HepG2 (cell line): Measurements from ENCODE around the gene PRDX3. TPM values are rescaled to one million over a fixed set of nuclear protein-coding genes. Genes with fewer than 3 reads are reported as not detected.

Experiments
- ATAC-seq: fragments of 200-7000 bp; cut with Tn5 transposase; 3 replicates; pipeline ENCODE4 v1.9.1; 2020; ENCODE audit warnings: mild to moderate bottlenecking, moderate library complexity
- BruUV-seq: library from RNA; stranded (reverse); fragments of 400-500 nt; replicated peaks from 2 replicates; lab custom pipeline; 2021; lab: Mats Ljungman, UMichigan
- CTCF ChIA-PET: fragments of 300-600 bp; formaldehyde crosslinking; extraction: SDS; loops from one replicate; lab custom pipeline; 2021; ENCODE audit warnings: low total read pairs, inconsistent platforms, low intra/inter-chr PET ratio; lab: Yijun Ruan, JAX
- POLR2A ChIA-PET: fragments of 350-600 bp; sonication (Branson Sonifier 250); formaldehyde crosslinking; loops from one replicate; lab custom pipeline; 2020; ENCODE audit warnings: antibody characterized with exemption, inconsistent platforms; lab: Yijun Ruan, JAX
- DNase-seq: peaks from one replicate; pipeline ENCODE4 v3.0.0-alpha.2; 2015; ENCODE audit warnings: low spot score
- FAIRE-seq: peaks from 3 replicates; lab custom pipeline; 2011; peaks lifted over from hg19 to GRCh38; lab: Jason Lieb, UNC
- H2AFZ ChIP-seq: one replicate; pipeline ENCODE4 v1.6.1; 2011; ENCODE audit warnings: low read length, inconsistent platforms
- H3K27ac ChIP-seq: fragments of 300-600 bp; 3 replicates; pipeline ENCODE4 v1.8.0; 2011; ENCODE audit warnings: mixed run types, mild to moderate bottlenecking, mixed read lengths, low read length, inconsistent platforms; ENCODE audit not compliant: insufficient read depth; ENCODE audit errors: extremely low read length
- H3K27me3 ChIP-seq, 2 experiments: fragments of 200-600 bp in 1 of 2; 2 replicates in 1 of 2; 3 replicates in 1 of 2; pipeline versions ENCODE4 v1.6.0 to v1.8.0; 2011; ENCODE audit warnings: low read length in 2 of 2, mild to moderate bottlenecking in 2 of 2, moderate library complexity in 2 of 2, inconsistent platforms in 1 of 2; ENCODE audit not compliant: insufficient read depth in 2 of 2, control insufficient read depth in 1 of 2
- H3K36me3 ChIP-seq, 2 experiments: fragments of 200-600 bp in 1 of 2; replicated peaks in 1 of 2; 2 replicates in 1 of 2; 3 replicates in 1 of 2; pipeline versions ENCODE4 v1.5.1 to v1.8.0; 2011; ENCODE audit warnings: low read length in 2 of 2, inconsistent platforms in 1 of 2; ENCODE audit not compliant: insufficient read depth in 2 of 2, control insufficient read depth in 1 of 2
- H3K4me1 ChIP-seq: 2 replicates; pipeline ENCODE4 v1.5.1; 2012; ENCODE audit warnings: low read length, inconsistent platforms; ENCODE audit not compliant: insufficient read depth
- H3K4me2 ChIP-seq: 2 replicates; pipeline ENCODE4 v1.6.0; 2011; ENCODE audit warnings: low read depth, low read length, inconsistent platforms
- H3K4me3 ChIP-seq, 3 experiments: fragments of 200-600 bp in 1 of 3; sonication (generic), shearing (Covaris generic) in 1 of 3; replicated peaks in 1 of 3; 2 replicates each; pipeline ENCODE4 v1.5.1; 2011 to 2016; ENCODE audit warnings: low read length in 3 of 3, inconsistent platforms in 2 of 3, low read depth in 2 of 3, mild to moderate bottlenecking in 2 of 3, control low read depth in 1 of 3, mixed read lengths in 1 of 3; ENCODE audit not compliant: insufficient read depth in 1 of 3
- H3K79me2 ChIP-seq: one replicate; pipeline ENCODE4 v1.6.1; 2011; ENCODE audit warnings: low read length, inconsistent platforms; ENCODE audit not compliant: insufficient read depth
- H3K9ac ChIP-seq: 2 replicates; pipeline ENCODE4 v1.6.0; 2011; ENCODE audit warnings: mild to moderate bottlenecking, low read depth, low read length, inconsistent platforms; ENCODE audit not compliant: insufficient read depth
- H3K9me3 ChIP-seq: 2 replicates; pipeline ENCODE4 v1.5.1; 2012; ENCODE audit warnings: mild to moderate bottlenecking, low read length
- H4K20me1 ChIP-seq: 2 replicates; pipeline ENCODE4 v1.6.0; 2011; ENCODE audit warnings: inconsistent platforms, mild to moderate bottlenecking, low read length, moderate library complexity; ENCODE audit not compliant: insufficient read depth
- ETV6 ChIP-seq: sonication (generic); formaldehyde crosslinking; conservative IDR thresholded peaks from 2 replicates; pipeline ENCODE4 v1.4.0; 2020; ENCODE audit warnings: missing genetic modification reagents
- HOXA3 ChIP-seq: sonication (generic); formaldehyde crosslinking; IDR thresholded peaks from 2 replicates; pipeline ENCODE4 v1.5.0; 2020; ENCODE audit warnings: missing genetic modification reagents
- MATR3 ChIP-seq: sonication (generic); formaldehyde crosslinking; IDR thresholded peaks from 2 replicates; pipeline ENCODE4 v1.4.0; 2020; ENCODE audit warnings: missing genetic modification reagents
- SP1 ChIP-seq, 2 experiments: fragments of 450-650 bp in 1 of 2; sonication (generic) in 1 of 2; formaldehyde crosslinking in 1 of 2; IDR thresholded peaks; 2 replicates each; pipeline versions ENCODE4 v1.4.0 to v1.6.1; 2016 to 2020; ENCODE audit warnings: missing genetic modification reagents in 1 of 2
- ZNF660 ChIP-seq: sonication (generic); formaldehyde crosslinking; IDR thresholded peaks from 2 replicates; pipeline ENCODE4 v1.5.1; 2020; ENCODE audit warnings: mild to moderate bottlenecking, low read depth, missing genetic modification reagents, borderline replicate concordance
- WGBS: methylation state at CpG from one replicate; pipeline ENCODE4 v1.1.6; 2017; ENCODE audit warnings: low lambda C conversion rate; 5-methylcytosine and 5-hydroxymethylcytosine counted together
- in situ Hi-C: cut with HindIII; loops from 2 replicates; pipeline ENCODE4 v1.10.0; 2017; ENCODE audit warnings: low pct_unique_long_range_greater_than_20kb; ENCODE audit not compliant: extremely low pct_ligation_motif_present
- intact Hi-C: fragments of 100-400 bp; cut with micrococcal nuclease; formaldehyde crosslinking; loops from one replicate; pipeline ENCODE4 v1.10.0; 2022; ENCODE audit not compliant: unreplicated experiment
- polyA plus RNA-seq, 8 experiments: library from polyadenylated mRNA; depleted of rRNA in 3 of 8; stranded (reverse) in 7 of 8; unstranded in 1 of 8; fragments of >200 nt; fragmentation: Illumina TruSeq in 4 of 8; extraction: Trizol in 4 of 8; gene quantifications; 2 replicates each; pipeline versions ENCODE4 v1.2.1 to v1.2.3, GENCODE V29; 2011 to 2016; ENCODE audit warnings: low read depth in 4 of 8, missing spikeins in 1 of 8, mixed read lengths in 1 of 8; ENCODE audit not compliant: insufficient read depth in 1 of 8
- total RNA-seq, 5 experiments: library from RNA; depleted of rRNA; stranded (reverse); fragments of >200 nt; fragmentation: Illumina TruSeq; extraction: Trizol; gene quantifications; 2 replicates each; pipeline ENCODE4 v1.2.3, GENCODE V29; 2016; ENCODE audit warnings: low read depth in 1 of 5
- TF ChIP-seq, protein P1 (sequence below): sonication (generic); formaldehyde crosslinking; IDR thresholded peaks from 2 replicates; pipeline ENCODE4 v1.5.0; 2020; ENCODE audit warnings: mild to moderate bottlenecking, missing genetic modification reagents
- TF ChIP-seq, protein P2 (sequence below): sonication (generic); formaldehyde crosslinking; IDR thresholded peaks from 2 replicates; pipeline ENCODE4 v1.4.0; 2020; ENCODE audit warnings: missing genetic modification reagents
- TF ChIP-seq, protein P3 (sequence below), 2 experiments: sonication (generic) in 1 of 2; formaldehyde crosslinking in 1 of 2; IDR thresholded peaks; 2 replicates each; pipeline versions ENCODE4 v1.4.0 to v1.6.1; 2018 to 2020; ENCODE audit warnings: missing genetic modification reagents in 2 of 2, borderline replicate concordance in 1 of 2, low read depth in 1 of 2, mild to moderate bottlenecking in 1 of 2, missing biosample characterization in 1 of 2

PRDX3 gene
- total and polyA plus RNA-seq, 2 of the 13 experiments (the other 11 are each of a cell fraction or from before 2014, with no cell fraction given), result 407 to 565 TPM

DNA sequence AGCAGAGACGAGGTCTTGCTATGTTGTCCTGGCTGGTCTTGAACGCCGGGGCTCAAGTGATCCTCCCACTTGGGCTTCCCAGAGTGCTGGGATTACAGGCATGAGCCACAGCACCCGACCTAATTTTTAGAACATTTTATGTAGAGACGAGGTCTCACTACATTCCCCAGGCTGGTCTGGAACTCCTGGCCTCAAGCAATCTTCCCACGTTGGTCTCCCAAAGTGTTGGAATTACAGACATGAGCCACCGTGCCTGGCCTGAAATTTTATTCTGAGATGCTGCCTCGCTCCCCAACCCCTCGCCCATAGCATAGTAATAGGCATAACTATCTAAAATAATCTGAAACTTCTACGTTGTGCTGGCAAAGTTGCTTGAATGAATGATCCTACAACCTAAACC, 35.0 kb downstream of the PRDX3 start:
- BruUV-seq, result no TSS peak
- no peaks in the 10 kb centered on the region for H3K27me3 ChIP-seq
- no peak for ATAC-seq
- TF ChIP-seq ZNF660 (CRISPR knock-in tag) (no peak), MATR3 (no peak), SP1 (IDR thresholded peaks at IDR 0.05) (no peak), SP1 (CRISPR knock-in tag; IDR thresholded peaks at IDR 0.05) (no peak), ETV6 (CRISPR knock-in tag) (no peak), HOXA3 (CRISPR knock-in tag) (no peak)
- TF ChIP-seq, protein P1, sequence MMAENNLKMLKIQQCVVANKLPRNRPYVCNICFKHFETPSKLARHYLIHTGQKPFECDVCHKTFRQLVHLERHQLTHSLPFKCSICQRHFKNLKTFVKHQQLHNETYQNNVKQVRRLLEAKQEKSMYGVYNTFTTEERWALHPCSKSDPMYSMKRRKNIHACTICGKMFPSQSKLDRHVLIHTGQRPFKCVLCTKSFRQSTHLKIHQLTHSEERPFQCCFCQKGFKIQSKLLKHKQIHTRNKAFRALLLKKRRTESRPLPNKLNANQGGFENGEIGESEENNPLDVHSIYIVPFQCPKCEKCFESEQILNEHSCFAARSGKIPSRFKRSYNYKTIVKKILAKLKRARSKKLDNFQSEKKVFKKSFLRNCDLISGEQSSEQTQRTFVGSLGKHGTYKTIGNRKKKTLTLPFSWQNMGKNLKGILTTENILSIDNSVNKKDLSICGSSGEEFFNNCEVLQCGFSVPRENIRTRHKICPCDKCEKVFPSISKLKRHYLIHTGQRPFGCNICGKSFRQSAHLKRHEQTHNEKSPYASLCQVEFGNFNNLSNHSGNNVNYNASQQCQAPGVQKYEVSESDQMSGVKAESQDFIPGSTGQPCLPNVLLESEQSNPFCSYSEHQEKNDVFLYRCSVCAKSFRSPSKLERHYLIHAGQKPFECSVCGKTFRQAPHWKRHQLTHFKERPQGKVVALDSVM (CRISPR knock-in tag), result no peak
- TF ChIP-seq, protein P2, sequence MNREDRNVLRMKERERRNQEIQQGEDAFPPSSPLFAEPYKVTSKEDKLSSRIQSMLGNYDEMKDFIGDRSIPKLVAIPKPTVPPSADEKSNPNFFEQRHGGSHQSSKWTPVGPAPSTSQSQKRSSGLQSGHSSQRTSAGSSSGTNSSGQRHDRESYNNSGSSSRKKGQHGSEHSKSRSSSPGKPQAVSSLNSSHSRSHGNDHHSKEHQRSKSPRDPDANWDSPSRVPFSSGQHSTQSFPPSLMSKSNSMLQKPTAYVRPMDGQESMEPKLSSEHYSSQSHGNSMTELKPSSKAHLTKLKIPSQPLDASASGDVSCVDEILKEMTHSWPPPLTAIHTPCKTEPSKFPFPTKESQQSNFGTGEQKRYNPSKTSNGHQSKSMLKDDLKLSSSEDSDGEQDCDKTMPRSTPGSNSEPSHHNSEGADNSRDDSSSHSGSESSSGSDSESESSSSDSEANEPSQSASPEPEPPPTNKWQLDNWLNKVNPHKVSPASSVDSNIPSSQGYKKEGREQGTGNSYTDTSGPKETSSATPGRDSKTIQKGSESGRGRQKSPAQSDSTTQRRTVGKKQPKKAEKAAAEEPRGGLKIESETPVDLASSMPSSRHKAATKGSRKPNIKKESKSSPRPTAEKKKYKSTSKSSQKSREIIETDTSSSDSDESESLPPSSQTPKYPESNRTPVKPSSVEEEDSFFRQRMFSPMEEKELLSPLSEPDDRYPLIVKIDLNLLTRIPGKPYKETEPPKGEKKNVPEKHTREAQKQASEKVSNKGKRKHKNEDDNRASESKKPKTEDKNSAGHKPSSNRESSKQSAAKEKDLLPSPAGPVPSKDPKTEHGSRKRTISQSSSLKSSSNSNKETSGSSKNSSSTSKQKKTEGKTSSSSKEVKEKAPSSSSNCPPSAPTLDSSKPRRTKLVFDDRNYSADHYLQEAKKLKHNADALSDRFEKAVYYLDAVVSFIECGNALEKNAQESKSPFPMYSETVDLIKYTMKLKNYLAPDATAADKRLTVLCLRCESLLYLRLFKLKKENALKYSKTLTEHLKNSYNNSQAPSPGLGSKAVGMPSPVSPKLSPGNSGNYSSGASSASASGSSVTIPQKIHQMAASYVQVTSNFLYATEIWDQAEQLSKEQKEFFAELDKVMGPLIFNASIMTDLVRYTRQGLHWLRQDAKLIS (CRISPR knock-in tag), result no peak
- TF ChIP-seq, protein P3, sequence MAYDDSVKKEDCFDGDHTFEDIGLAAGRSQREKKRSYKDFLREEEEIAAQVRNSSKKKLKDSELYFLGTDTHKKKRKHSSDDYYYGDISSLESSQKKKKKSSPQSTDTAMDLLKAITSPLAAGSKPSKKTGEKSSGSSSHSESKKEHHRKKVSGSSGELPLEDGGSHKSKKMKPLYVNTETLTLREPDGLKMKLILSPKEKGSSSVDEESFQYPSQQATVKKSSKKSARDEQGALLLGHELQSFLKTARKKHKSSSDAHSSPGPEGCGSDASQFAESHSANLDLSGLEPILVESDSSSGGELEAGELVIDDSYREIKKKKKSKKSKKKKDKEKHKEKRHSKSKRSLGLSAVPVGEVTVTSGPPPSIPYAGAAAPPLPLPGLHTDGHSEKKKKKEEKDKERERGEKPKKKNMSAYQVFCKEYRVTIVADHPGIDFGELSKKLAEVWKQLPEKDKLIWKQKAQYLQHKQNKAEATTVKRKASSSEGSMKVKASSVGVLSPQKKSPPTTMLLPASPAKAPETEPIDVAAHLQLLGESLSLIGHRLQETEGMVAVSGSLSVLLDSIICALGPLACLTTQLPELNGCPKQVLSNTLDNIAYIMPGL (CRISPR knock-in tag; IDR thresholded peaks at IDR 0.05; ENCODE audit: borderline replicate concordance in 1 of 2, low read depth in 1 of 2), result no peak
- no peaks in the 10 kb centered on the region for H3K79me2 ChIP-seq
- H2AFZ ChIP-seq, result no peak overlapping the region
- ChIA-PET CTCF (no interaction called here), POLR2A (no interaction called here)
- H3K9ac ChIP-seq, result no peak overlapping the region
- H3K27ac ChIP-seq, result no peak overlapping the region
- no peaks in the 10 kb centered on the region for H3K4me1 ChIP-seq
- peaks cover 8 to 42% of the 10 kb centered on the region in 2 experiments; a peak in 4 of 5 replicates for H3K36me3 ChIP-seq
- H3K4me3 ChIP-seq, result no peak overlapping the region
- FAIRE-seq, result no peak
- no peak overlapping the region for H3K4me2 ChIP-seq
- DNase-seq, result no peak
- in situ Hi-C loops (no loop called here), intact Hi-C loops (no loop called here)
- H3K9me3 ChIP-seq, result no peaks in the 10 kb centered on the region
- no peaks in the 10 kb centered on the region for H4K20me1 ChIP-seq
- WGBS, result 94% methylated on average over 9 of the region's 10 CpGs
